GM23338 (cell line): ENCODE measurements around the gene ZNF516. TPM values are rescaled to one million over a fixed set of nuclear protein-coding genes. Genes with fewer than 3 reads are reported as not detected.

Experiments used
- ATAC-seq: fragments of 200-7000 bp; cut with Tn5 transposase; 3 replicates; pipeline ENCODE4 v1.9.1; 2020
- DNase-seq: peaks from one replicate; pipeline ENCODE4 v3.0.0-alpha.2; 2015; ENCODE audit warnings: low spot score
- H2AFZ ChIP-seq: fragments of 200-600 bp; sonication (generic); 2 replicates; pipeline ENCODE4 v1.8.0; 2016; ENCODE audit warnings: antibody characterized with exemption, mild to moderate bottlenecking, moderate library complexity
- H3F3A ChIP-seq: fragments of 200-600 bp; sonication (generic); replicated peaks from 2 replicates; pipeline ENCODE4 v1.8.0; 2017; ENCODE audit warnings: antibody characterized with exemption, mixed run types, low read depth
- H3K27ac ChIP-seq: fragments of 200-600 bp; sonication (generic); 2 replicates; pipeline ENCODE4 v1.6.1; 2016; ENCODE audit warnings: low read depth
- H3K27me3 ChIP-seq: fragments of 200-600 bp; sonication (generic); 2 replicates; pipeline ENCODE4 v1.8.0; 2016; ENCODE audit warnings: mild to moderate bottlenecking, mixed run types, moderate library complexity; ENCODE audit not compliant: insufficient read depth
- H3K36me3 ChIP-seq: fragments of 200-600 bp; sonication (generic); 2 replicates; pipeline ENCODE4 v1.8.0; 2016; ENCODE audit warnings: mild to moderate bottlenecking; ENCODE audit not compliant: insufficient read depth
- H3K4me1 ChIP-seq: fragments of 200-600 bp; sonication (generic); 2 replicates; pipeline ENCODE4 v1.8.0; 2016; ENCODE audit warnings: mild to moderate bottlenecking, moderate library complexity; ENCODE audit not compliant: insufficient read depth
- H3K4me2 ChIP-seq: fragments of 200-600 bp; sonication (generic); 2 replicates; pipeline ENCODE4 v1.7.1; 2017; ENCODE audit warnings: mixed run types
- H3K4me3 ChIP-seq: fragments of 200-600 bp; sonication (generic); 2 replicates; pipeline ENCODE4 v1.6.1; 2016; ENCODE audit warnings: mixed run types
- H3K79me2 ChIP-seq: fragments of 200-600 bp; sonication (generic); replicated peaks from 2 replicates; pipeline ENCODE4 v1.8.0; 2017; ENCODE audit warnings: mild to moderate bottlenecking; ENCODE audit not compliant: insufficient read depth
- H3K9me2 ChIP-seq: fragments of 200-600 bp; sonication (generic); 2 replicates; pipeline ENCODE4 v1.8.0; 2017; ENCODE audit not compliant: insufficient read depth
- H4K20me1 ChIP-seq: fragments of 200-600 bp; sonication (generic); replicated peaks from 2 replicates; pipeline ENCODE4 v1.8.0; 2017; ENCODE audit warnings: mild to moderate bottlenecking; ENCODE audit not compliant: insufficient read depth
- H3K27ac Mint-ChIP-seq: 2 replicates; pipeline ENCODE4 v1.8.0; 2020; ENCODE audit warnings: inconsistent platforms, mild to moderate bottlenecking, moderate library complexity, mixed read lengths
- H3K27me3 Mint-ChIP-seq: 3 replicates; pipeline ENCODE4 v1.8.0; 2022; ENCODE audit warnings: low read depth, mild to moderate bottlenecking, moderate library complexity, mixed read lengths, inconsistent platforms; ENCODE audit not compliant: insufficient read depth, poor library complexity
- H3K36me3 Mint-ChIP-seq: 3 replicates; pipeline ENCODE4 v1.8.0; 2021; ENCODE audit warnings: low read depth, mild to moderate bottlenecking, inconsistent platforms, moderate library complexity, mixed read lengths
- H3K4me1 Mint-ChIP-seq: 3 replicates; pipeline ENCODE4 v1.8.0; 2020; ENCODE audit warnings: mild to moderate bottlenecking, inconsistent platforms, mixed read lengths
- H3K4me3 Mint-ChIP-seq: 3 replicates; pipeline ENCODE4 v1.8.0; 2021; ENCODE audit warnings: moderate library complexity, mild to moderate bottlenecking, inconsistent platforms, mixed read lengths
- H3K9me3 Mint-ChIP-seq: 3 replicates; pipeline ENCODE4 v1.8.0; 2020; ENCODE audit warnings: moderate library complexity, mild to moderate bottlenecking, inconsistent platforms, mixed read lengths
- CREB1 ChIP-seq: fragments of 250-450 bp; sonication (Bioruptor Pico); IDR thresholded peaks from 2 replicates; pipeline ENCODE4 v1.5.0; 2020; ENCODE audit warnings: low read depth, mild to moderate bottlenecking, moderate library complexity
- CTCF ChIP-seq, 2 experiments: fragments of 200-600 bp in 1 of 2; sonication (generic) in 1 of 2; conservative IDR thresholded peaks; 2 replicates each; pipeline versions ENCODE4 v1.5.1 to v1.6.1; 2016 to 2017; ENCODE audit warnings: antibody characterized with exemption in 2 of 2, low read depth in 2 of 2, mild to moderate bottlenecking in 2 of 2, moderate library complexity in 1 of 2
- ETS1 ChIP-seq: IDR thresholded peaks from 2 replicates; pipeline ENCODE4 v1.6.1; 2016; ENCODE audit warnings: antibody characterized with exemption
- EZH2 ChIP-seq: fragments of 200-600 bp; sonication (generic); IDR thresholded peaks from one replicate; pipeline ENCODE4 v1.8.0; 2017; ENCODE audit warnings: antibody characterized with exemption, mild to moderate bottlenecking, low read depth; ENCODE audit not compliant: unreplicated experiment
- EZH2phosphoT487 ChIP-seq: fragments of 200-600 bp; sonication (generic); IDR thresholded peaks from one replicate; pipeline ENCODE4 v1.8.1; 2018; ENCODE audit warnings: antibody characterized with exemption; ENCODE audit not compliant: unreplicated experiment
- JUNB ChIP-seq: IDR thresholded peaks from one replicate; pipeline ENCODE4 v1.6.1; 2016; ENCODE audit warnings: antibody characterized with exemption; ENCODE audit not compliant: unreplicated experiment
- NANOG ChIP-seq: IDR thresholded peaks from 2 replicates; pipeline ENCODE4 v1.6.1; 2016; ENCODE audit warnings: antibody characterized with exemption, borderline replicate concordance
- POLR2AphosphoS5 ChIP-seq: IDR thresholded peaks from 2 replicates; pipeline ENCODE4 v1.6.1; 2016; ENCODE audit warnings: antibody characterized with exemption, low read depth
- REST ChIP-seq: IDR thresholded peaks from one replicate; pipeline ENCODE4 v1.6.1; 2018; ENCODE audit warnings: antibody characterized with exemption; ENCODE audit not compliant: unreplicated experiment
- STAT1 ChIP-seq: IDR thresholded peaks from one replicate; pipeline ENCODE4 v1.6.1; 2016; ENCODE audit warnings: antibody characterized with exemption; ENCODE audit not compliant: unreplicated experiment
- ZNF114 ChIP-seq: fragments of 250-450 bp; sonication (Bioruptor Pico); IDR thresholded peaks from 2 replicates; pipeline ENCODE4 v1.5.0; 2020; ENCODE audit warnings: mild to moderate bottlenecking, moderate library complexity
- ZNF331 ChIP-seq: fragments of 250-450 bp; sonication (Bioruptor Pico); IDR thresholded peaks from 2 replicates; pipeline ENCODE4 v1.5.0; 2020; ENCODE audit warnings: low read depth, mild to moderate bottlenecking, moderate library complexity
- ZNF462 ChIP-seq: fragments of 250-450 bp; sonication (Bioruptor Pico); IDR thresholded peaks from 2 replicates; pipeline ENCODE4 v1.5.0; 2020; ENCODE audit warnings: mild to moderate bottlenecking, moderate library complexity
- polyA plus RNA-seq: library from polyadenylated mRNA; unstranded; fragments of >200 nt; fragmentation: Nextera tagmentation; extraction: Ambion mirVana; gene quantifications from 2 replicates; pipeline ENCODE4 v1.2.1, GENCODE V29; 2016
- total RNA-seq: library from RNA; depleted of rRNA; stranded (reverse); fragments of >200 nt; shearing (Covaris generic); gene quantifications from 2 replicates; pipeline ENCODE4 v1.2.3, GENCODE V29; 2014

ZNF516 gene
- total and polyA plus RNA-seq, 2 experiments from 2014 or later = 11.9 to 24.2 TPM

GRCh38 chr18:76394780-76395476, 100.1 kb downstream of the ZNF516 start:
- peaks cover 19% of the 10 kb centered on the region for H3K4me1 Mint-ChIP-seq
- no peaks in the 10 kb centered on the region for H3F3A ChIP-seq
- ATAC-seq = no peak
- TF ChIP-seq NANOG = no peak
- TF ChIP-seq EZH2 = no peak
- no peak for TF ChIP-seq ZNF114 (CRISPR knock-in tag)
- TF ChIP-seq ETS1 = no peak
- no peak for TF ChIP-seq POLR2AphosphoS5
- TF ChIP-seq CREB1 (CRISPR knock-in tag) = no peak
- no peak for TF ChIP-seq JUNB
- TF ChIP-seq STAT1 = no peak
- no peak for TF ChIP-seq ZNF462 (CRISPR knock-in tag)
- no peak for TF ChIP-seq ZNF331 (CRISPR knock-in tag)
- TF ChIP-seq REST = no peak
- TF ChIP-seq CTCF (conservative IDR thresholded peaks at IDR 0.05; ENCODE audit: low read depth in 2 of 2) = no peak
- TF ChIP-seq EZH2phosphoT487 = no peak
- H3K4me3 Mint-ChIP-seq = no peak overlapping the region
- H3K27me3 Mint-ChIP-seq = peaks cover 12% of the 10 kb centered on the region
- peaks cover 21% of the 10 kb centered on the region for H3K9me3 Mint-ChIP-seq
- peaks cover 15% of the 10 kb centered on the region for H3K36me3 Mint-ChIP-seq
- DNase-seq = no peak
- peaks cover 3% of the 10 kb centered on the region; the same call in 1 of the 2 replicates for H3K79me2 ChIP-seq
- no peaks in the 10 kb centered on the region for H3K27me3 ChIP-seq
- no peaks in the 10 kb centered on the region for H4K20me1 ChIP-seq
- H3K27ac Mint-ChIP-seq = peak overlapping the region; percentile 88; the same call in 1 of the 2 replicates
- H2AFZ ChIP-seq = no peak overlapping the region
- no peak overlapping the region for H3K4me3 ChIP-seq
- H3K4me1 ChIP-seq = 0 out of 2 replicates have a peak, but pooled peaks cover 4% of the 10 kb centered on the region
- no peak overlapping the region for H3K27ac ChIP-seq
- no peaks in the 10 kb centered on the region for H3K9me2 ChIP-seq
- no peak overlapping the region for H3K4me2 ChIP-seq
- H3K36me3 ChIP-seq = no peaks in the 10 kb centered on the region
